HepG2 (cell line): ENCODE results near the gene AGRN. TPM values are rescaled to one million over a fixed set of nuclear protein-coding genes. Genes with fewer than 3 reads are reported as not detected.

ENCODE experiments used
- AHR ChIP-seq: IDR thresholded peaks from 2 replicates; pipeline ENCODE4 v1.6.1; 2018; ENCODE audit warnings: missing genetic modification reagents, missing compliant biosample characterization
- ELF3 ChIP-seq: IDR thresholded peaks from 2 replicates; pipeline ENCODE4 v1.6.1; 2016; ENCODE audit warnings: missing genetic modification reagents, missing compliant biosample characterization
- GFI1 ChIP-seq: sonication (generic); formaldehyde crosslinking; IDR thresholded peaks from 2 replicates; pipeline ENCODE4 v1.5.0; 2020; ENCODE audit warnings: missing genetic modification reagents, mild to moderate bottlenecking, borderline replicate concordance
- HMGA1 ChIP-seq: sonication (generic); formaldehyde crosslinking; conservative IDR thresholded peaks from 2 replicates; pipeline ENCODE4 v1.4.0; 2020; ENCODE audit warnings: missing genetic modification reagents
- MTA1 ChIP-seq: sonication (generic); formaldehyde crosslinking; IDR thresholded peaks from 2 replicates; pipeline ENCODE4 v1.4.0; 2020; ENCODE audit warnings: missing genetic modification reagents, mild to moderate bottlenecking, borderline replicate concordance
- MYPOP ChIP-seq: sonication (generic); formaldehyde crosslinking; IDR thresholded peaks from 2 replicates; pipeline ENCODE4 v1.8.1; 2023; ENCODE audit warnings: mild to moderate bottlenecking, moderate library complexity, missing genetic modification reagents
- MZF1 ChIP-seq: sonication (generic); formaldehyde crosslinking; IDR thresholded peaks from 2 replicates; pipeline ENCODE4 v1.8.1; 2023; ENCODE audit warnings: mild to moderate bottlenecking, missing genetic modification reagents, borderline replicate concordance
- NKX3-1 ChIP-seq: sonication (generic); formaldehyde crosslinking; IDR thresholded peaks from 2 replicates; pipeline ENCODE4 v1.5.0; 2020; ENCODE audit warnings: missing genetic modification reagents
- SIN3A ChIP-seq: IDR thresholded peaks from 2 replicates; pipeline ENCODE4 v1.6.1; 2011; ENCODE audit warnings: low read depth, mild to moderate bottlenecking, control low read depth, low read length, borderline replicate concordance
- SNAPC5 ChIP-seq: sonication (generic); formaldehyde crosslinking; IDR thresholded peaks from 2 replicates; pipeline ENCODE4 v1.8.1; 2023; ENCODE audit warnings: mild to moderate bottlenecking, missing genetic modification reagents, borderline replicate concordance
- TOE1 ChIP-seq: sonication (generic); formaldehyde crosslinking; IDR thresholded peaks from 2 replicates; pipeline ENCODE4 v1.4.0; 2020; ENCODE audit warnings: mild to moderate bottlenecking, missing genetic modification reagents
- ZBTB37 ChIP-seq: sonication (generic); formaldehyde crosslinking; IDR thresholded peaks from 2 replicates; pipeline ENCODE4 v1.4.0; 2020; ENCODE audit warnings: mild to moderate bottlenecking, missing genetic modification reagents
- ZBTB40 ChIP-seq, 2 experiments: fragments of 450-650 bp in 1 of 2; sonication (generic) in 1 of 2; formaldehyde crosslinking in 1 of 2; IDR thresholded peaks; 2 replicates each; pipeline versions ENCODE4 v1.6.1 to v1.8.0; 2016 to 2022; ENCODE audit warnings: antibody characterized with exemption in 1 of 2, mild to moderate bottlenecking in 1 of 2, missing genetic modification reagents in 1 of 2
- ZBTB42 ChIP-seq: sonication (generic); formaldehyde crosslinking; IDR thresholded peaks from 2 replicates; pipeline ENCODE4 v1.5.0; 2020; ENCODE audit warnings: mild to moderate bottlenecking, missing genetic modification reagents
- ZNF143 ChIP-seq: sonication (generic); formaldehyde crosslinking; IDR thresholded peaks from 2 replicates; pipeline ENCODE4 v1.4.0; 2020; ENCODE audit warnings: missing genetic modification reagents
- ZNF329 ChIP-seq: sonication (generic); formaldehyde crosslinking; IDR thresholded peaks from 2 replicates; pipeline ENCODE4 v1.9.0; 2021; ENCODE audit warnings: low read depth, mild to moderate bottlenecking, missing genetic modification reagents
- polyA plus RNA-seq, 8 experiments: library from polyadenylated mRNA; depleted of rRNA in 3 of 8; stranded (reverse) in 7 of 8; unstranded in 1 of 8; fragments of >200 nt; fragmentation: Illumina TruSeq in 4 of 8; extraction: Trizol in 4 of 8; gene quantifications; 2 replicates each; pipeline versions ENCODE4 v1.2.1 to v1.2.3, GENCODE V29; 2011 to 2016; ENCODE audit warnings: low read depth in 4 of 8, missing spikeins in 1 of 8, mixed read lengths in 1 of 8; ENCODE audit not compliant: insufficient read depth in 1 of 8
- total RNA-seq, 5 experiments: library from RNA; depleted of rRNA; stranded (reverse); fragments of >200 nt; fragmentation: Illumina TruSeq; extraction: Trizol; gene quantifications; 2 replicates each; pipeline ENCODE4 v1.2.3, GENCODE V29; 2016; ENCODE audit warnings: low read depth in 1 of 5

The AGRN gene
- total and polyA plus RNA-seq, 2 of the 13 experiments (the other 11 are each of a cell fraction or from before 2014, with no cell fraction given) = 29.8 to 65.2 TPM

GRCh38 chr1:1013105-1013921 is 6.6 kb upstream of the AGRN start, which contains the start of gene ISG15 (continued):
- peak; percentile 42 for TF ChIP-seq ELF3
- no peak for TF ChIP-seq NKX3-1 (CRISPR knock-in tag)
- TF ChIP-seq AHR (CRISPR knock-in tag) = 0 out of 2 replicates have a peak, but pooled peaks have one; percentile 30
- TF ChIP-seq ZBTB37 (CRISPR knock-in tag) = peak; percentile 69; the same call in 1 of the 2 replicates
- TF ChIP-seq MZF1 (CRISPR knock-in tag) = no peak
- TF ChIP-seq ZNF143 (CRISPR knock-in tag) = peak; percentile 18; the same call in 1 of the 2 replicates
- no peak for TF ChIP-seq GFI1 (CRISPR knock-in tag)
- TF ChIP-seq TOE1 = no peak
- TF ChIP-seq MTA1 (CRISPR knock-in tag) = peak; percentile 47; the same call in 1 of the 2 replicates
- TF ChIP-seq SIN3A = 0 out of 2 replicates have a peak, but pooled peaks have one; percentile 60
- TF ChIP-seq MYPOP (CRISPR knock-in tag) = no peak
- no peak for TF ChIP-seq ZBTB40 (IDR thresholded peaks at IDR 0.05)
- 0 out of 2 replicates have a peak, but pooled peaks have one; percentile 14 for TF ChIP-seq ZBTB40 (CRISPR knock-in tag; IDR thresholded peaks at IDR 0.05)
- TF ChIP-seq ZNF329 (CRISPR knock-in tag) = no peak
- no peak for TF ChIP-seq ZBTB42 (CRISPR knock-in tag)
- no peak for TF ChIP-seq HMGA1 (CRISPR knock-in tag)
- no peak for TF ChIP-seq SNAPC5 (CRISPR knock-in tag)
